OCI-LY3 (cell line): ENCODE measurements around the gene WWTR1.

Experiments used
- CTCF ChIP-seq: fragments of 200-600, 300-600 bp; sonication (generic); IDR thresholded peaks from 2 replicates; pipeline ENCODE4 v1.5.1; 2014; ENCODE audit warnings: antibody characterized with exemption, low read length, low read depth
- EZH2phosphoT487 ChIP-seq: fragments of 200-600 bp; shearing (Covaris generic); IDR thresholded peaks from 2 replicates; pipeline ENCODE4 v1.6.1; 2018; ENCODE audit warnings: antibody characterized with exemption, mixed run types, low read depth

- TF ChIP-seq CTCF (no peak), EZH2phosphoT487 (no peak)
Measured at GRCh38 chr3:149706905-149707304, 49.1 kb upstream of the WWTR1 start.
